ENCODE measurements around the gene GJC1.
"Not testable (repeated sequence)": the region's sequence is repeated elsewhere in the genome, so short reads cannot be mapped to it uniquely, and the experiment has no call there.

Gene GJC1

GRCh38 chr17:44842748-44843147 is 12.7 kb upstream of the GJC1 start:
- no peak for DNase-seq

- DNase-seq: no peak
These were observed 10.8 kb upstream of the GJC1 start for GRCh38 chr17:44840936-44841335.

GRCh38 chr17:44840274-44840673 is 10.2 kb upstream of the GJC1 start:
- DNase-seq: no peak

- peak; percentile 67 for DNase-seq
These were observed 7.1 kb upstream of the GJC1 start for GRCh38 chr17:44837196-44837595.

GRCh38 chr17:44832805-44833204 is 2.7 kb upstream of the GJC1 start:
- no peak for DNase-seq

GRCh38 chr17:44831371-44831770 is 1.3 kb upstream of the GJC1 start:
- DNase-seq: no peak

GRCh38 chr17:44830359-44831288 is 537 bp upstream of the GJC1 start:
- DNase-seq: no peak

- peak; percentile 47 for DNase-seq
These were observed 1.1 kb downstream of the GJC1 start for GRCh38 chr17:44828919-44829522.

- DNase-seq: no peak
These were observed 2.2 kb downstream of the GJC1 start for GRCh38 chr17:44827863-44828262.

- no peak for DNase-seq
These were observed 3.8 kb downstream of the GJC1 start for GRCh38 chr17:44826123-44826790.

GRCh38 chr17:44825236-44825635 is 4.9 kb downstream of the GJC1 start:
- not testable (repeated sequence) for DNase-seq

- DNase-seq: peak; percentile 87
These were observed 9.4 kb downstream of the GJC1 start for GRCh38 chr17:44820631-44821212.

- not testable (repeated sequence) for DNase-seq
These were observed 11.6 kb downstream of the GJC1 start for GRCh38 chr17:44818508-44818907.

- no peak for DNase-seq
These were observed 17.8 kb downstream of the GJC1 start for GRCh38 chr17:44812263-44812662.

GRCh38 chr17:44808656-44809388 is 21.3 kb downstream of the GJC1 start:
- DNase-seq: not testable (repeated sequence)

GRCh38 chr17:44808156-44808555 is 21.9 kb downstream of the GJC1 start:
- DNase-seq: no peak

- peak; percentile 99 for DNase-seq
These were observed 22.3 kb downstream of the GJC1 start for GRCh38 chr17:44807817-44808155.

GRCh38 chr17:44807093-44807816 is 22.8 kb downstream of the GJC1 start:
- DNase-seq: no peak

GRCh38 chr17:44804302-44805089 is 25.6 kb downstream of the GJC1 start:
- peak; percentile 25 for DNase-seq

- DNase-seq: no peak
These were observed 28.2 kb downstream of the GJC1 start for GRCh38 chr17:44801880-44802279.

GRCh38 chr17:44798356-44798755 is 31.7 kb downstream of the GJC1 start:
- no peak for DNase-seq
